ENCODE results near the gene FOXP4. TPM values are rescaled to one million over a fixed set of nuclear protein-coding genes. Genes with fewer than 3 reads are reported as not detected.

Gene FOXP4
- total RNA-seq (10 to 100 TPM in 1 of 4 donors, 1 to 10 TPM in 3; 4.1 to 14.1 (median 5.8) TPM), polyA plus RNA-seq (10 to 100 TPM; 12.7 to 19.5 (median 15.6) TPM)

GRCh38 chr6:41545703-41546474, at the start of gene FOXP4:
FOXP4 (plus strand) TSS chr6:41546381; CDS start chr6:41565761, 19,380 bp downstream.
- Histone ChIP-seq H3K4me1 (peaks cover 0 to 48% (median 37%) of the 10 kb centered on the region in 4 donors), H3K27me3 (no peaks in the 10 kb centered on the region), H3K9me3 (no peaks in the 10 kb centered on the region), H3K4me3 (peak within 1 kb of the TSS; percentile 57 to 96 (median 95)), H3K36me3 (peaks cover 0 to under 1% (median 0%) of the 10 kb centered on the region in 4 donors), H3K27ac (peak within 1 kb of the TSS; percentile 86 to 92 (median 88))
- intact Hi-C loops (cut with DNase I), result loop anchor here (1.0 to 5.0 kb wide), 4 partner anchors 41 to 117 kb away; no protein-coding TSS in a partner anchor
- WGBS, 2 donors, result 0 to 1% methylated on average over 61 of the region's 61 CpGs
- no peak for TF ChIP-seq CTCF (IDR thresholded peaks at IDR 0.05)
- TF ChIP-seq POLR2A (IDR thresholded peaks at IDR 0.05), result no peak
- TF ChIP-seq EP300 (IDR thresholded peaks at IDR 0.05), result no peak
- TF ChIP-seq POLR2AphosphoS5 (IDR thresholded peaks at IDR 0.05), result peak; percentile 24 to 58 (median 42)
- peak; percentile 96 for DNase-seq

- no peaks in the 10 kb centered on the region for H3K9me3 ChIP-seq
- H3K4me3 ChIP-seq, result no peak overlapping the region
- peaks cover 0 to 2% (median under 1%) of the 10 kb centered on the region in 4 donors for H3K4me1 ChIP-seq
- 77 to 84% methylated on average over 3 of the region's 3 CpGs for WGBS, 2 donors
- DNase-seq, result no peak
- no peak overlapping the region for H3K27ac ChIP-seq
- no peaks in the 10 kb centered on the region for H3K27me3 ChIP-seq
- intact Hi-C loops (cut with DNase I), result no loop called here
- TF ChIP-seq POLR2A (IDR thresholded peaks at IDR 0.05) (no peak), POLR2AphosphoS5 (IDR thresholded peaks at IDR 0.05) (no peak), EP300 (IDR thresholded peaks at IDR 0.05) (no peak), CTCF (IDR thresholded peaks at IDR 0.05) (no peak)
- no peaks in the 10 kb centered on the region for H3K36me3 ChIP-seq
These were observed 48.6 kb upstream of the FOXP4 start for GRCh38 chr6:41497573-41497972.

- Histone ChIP-seq H3K27me3 (no peaks in the 10 kb centered on the region), H3K4me3 (no peak overlapping the region), H3K9me3 (no peaks in the 10 kb centered on the region), H3K4me1 (peaks cover 0 to 6% (median 4%) of the 10 kb centered on the region in 4 donors), H3K27ac (no peak overlapping the region), H3K36me3 (no peaks in the 10 kb centered on the region)
- WGBS, 2 donors, result 94% methylated on average over 2 of the region's 2 CpGs
- intact Hi-C loops (cut with DNase I), result no loop called here
- no peak for DNase-seq
- TF ChIP-seq CTCF (IDR thresholded peaks at IDR 0.05), result no peak
- TF ChIP-seq EP300 (IDR thresholded peaks at IDR 0.05), result no peak
- no peak for TF ChIP-seq POLR2AphosphoS5 (IDR thresholded peaks at IDR 0.05)
- no peak for TF ChIP-seq POLR2A (IDR thresholded peaks at IDR 0.05)
These were observed 48.2 kb upstream of the FOXP4 start for GRCh38 chr6:41497994-41498393.

- intact Hi-C loops (cut with DNase I), result no loop called here
- H3K27ac ChIP-seq, result no peak overlapping the region
- DNase-seq, result no peak
- WGBS, 2 donors, result 59 to 79% methylated on average over 6 of the region's 6 CpGs
- no peak overlapping the region for H3K4me3 ChIP-seq
- TF ChIP-seq POLR2AphosphoS5 (IDR thresholded peaks at IDR 0.05) (no peak), CTCF (IDR thresholded peaks at IDR 0.05) (no peak), EP300 (IDR thresholded peaks at IDR 0.05) (no peak), POLR2A (IDR thresholded peaks at IDR 0.05) (no peak)
- H3K36me3 ChIP-seq, result no peaks in the 10 kb centered on the region
- H3K27me3 ChIP-seq, result no peaks in the 10 kb centered on the region
- no peaks in the 10 kb centered on the region for H3K9me3 ChIP-seq
- peaks cover 0 to 14% (median 9%) of the 10 kb centered on the region in 4 donors for H3K4me1 ChIP-seq
These were observed 47.1 kb upstream of the FOXP4 start for GRCh38 chr6:41498968-41499599.

Measured in sigmoid colon (tissue), 7 donors.